ENCODE results near the gene IL1A.

The IL1A gene

DNA sequence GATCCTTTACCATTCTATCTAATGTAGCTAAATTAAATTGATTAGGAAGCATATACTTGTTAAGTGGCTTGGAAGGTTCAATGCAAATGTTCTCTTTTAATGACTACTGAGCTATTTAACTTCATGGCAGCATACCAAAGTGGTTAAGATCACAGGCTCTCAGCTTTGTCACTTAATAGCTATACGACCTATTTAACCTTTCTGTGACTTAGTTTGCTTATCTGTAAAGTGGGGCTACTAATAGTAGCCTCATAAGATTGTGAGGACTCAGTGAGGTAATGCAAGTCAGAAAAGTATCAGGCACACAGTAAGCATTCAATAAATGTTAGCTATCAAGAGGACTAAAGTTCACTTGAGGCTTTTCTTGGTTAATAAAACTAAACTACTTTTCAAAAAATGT lies 24.1 kb downstream of the IL1A start:
- TF ChIP-seq, protein P1, sequence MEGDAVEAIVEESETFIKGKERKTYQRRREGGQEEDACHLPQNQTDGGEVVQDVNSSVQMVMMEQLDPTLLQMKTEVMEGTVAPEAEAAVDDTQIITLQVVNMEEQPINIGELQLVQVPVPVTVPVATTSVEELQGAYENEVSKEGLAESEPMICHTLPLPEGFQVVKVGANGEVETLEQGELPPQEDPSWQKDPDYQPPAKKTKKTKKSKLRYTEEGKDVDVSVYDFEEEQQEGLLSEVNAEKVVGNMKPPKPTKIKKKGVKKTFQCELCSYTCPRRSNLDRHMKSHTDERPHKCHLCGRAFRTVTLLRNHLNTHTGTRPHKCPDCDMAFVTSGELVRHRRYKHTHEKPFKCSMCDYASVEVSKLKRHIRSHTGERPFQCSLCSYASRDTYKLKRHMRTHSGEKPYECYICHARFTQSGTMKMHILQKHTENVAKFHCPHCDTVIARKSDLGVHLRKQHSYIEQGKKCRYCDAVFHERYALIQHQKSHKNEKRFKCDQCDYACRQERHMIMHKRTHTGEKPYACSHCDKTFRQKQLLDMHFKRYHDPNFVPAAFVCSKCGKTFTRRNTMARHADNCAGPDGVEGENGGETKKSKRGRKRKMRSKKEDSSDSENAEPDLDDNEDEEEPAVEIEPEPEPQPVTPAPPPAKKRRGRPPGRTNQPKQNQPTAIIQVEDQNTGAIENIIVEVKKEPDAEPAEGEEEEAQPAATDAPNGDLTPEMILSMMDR (IDR thresholded peaks at IDR 0.05; ENCODE audit: borderline replicate concordance, insufficient read depth, low read depth, low read length), result no peak
- H3K4me3 ChIP-seq (ENCODE audit: low read depth, low read length), result no peak overlapping the region

DNA sequence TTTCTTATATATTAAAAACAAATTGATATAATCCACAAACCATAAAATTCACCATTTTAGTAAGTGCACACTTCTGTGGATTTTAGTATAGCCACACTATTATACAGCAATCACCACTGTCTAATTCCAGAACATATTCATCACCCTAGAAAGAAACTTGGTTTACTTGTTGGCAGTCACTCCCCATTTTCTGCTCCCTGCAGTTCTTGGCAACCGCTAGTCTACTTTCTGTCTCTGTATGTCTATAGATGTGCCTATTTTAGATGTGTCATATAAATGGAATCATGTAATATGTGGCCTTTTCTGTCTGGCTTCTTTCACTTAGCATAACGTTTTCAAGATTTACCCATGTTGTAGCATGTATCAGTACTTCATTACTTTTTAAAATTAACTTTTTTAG lies 25.6 kb downstream of the IL1A start:
- no peak overlapping the region for H3K4me3 ChIP-seq (ENCODE audit: low read depth, low read length)
- TF ChIP-seq, protein P1 (IDR thresholded peaks at IDR 0.05; ENCODE audit: borderline replicate concordance, insufficient read depth, low read depth, low read length), result no peak

DNA sequence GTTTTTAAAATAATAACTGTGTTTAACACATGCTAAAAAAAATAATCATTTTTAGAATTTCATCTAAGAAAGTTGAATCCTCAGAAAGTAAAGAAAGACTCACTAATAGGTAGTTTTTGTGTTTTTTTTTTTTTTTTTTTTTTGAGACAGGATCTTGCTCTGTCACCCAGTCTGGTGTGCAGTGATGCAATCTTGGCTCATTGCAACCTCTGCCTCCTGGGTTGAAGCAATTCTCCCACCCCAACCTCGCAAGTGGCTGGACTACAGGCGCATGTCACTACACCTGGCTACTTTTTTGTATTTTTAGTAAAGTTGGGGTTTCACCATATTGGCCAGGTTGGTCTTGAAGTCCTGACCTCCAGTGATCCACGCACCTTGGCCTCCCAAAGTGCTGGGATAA lies 27.0 kb downstream of the IL1A start:
- TF ChIP-seq, protein P1 (IDR thresholded peaks at IDR 0.05; ENCODE audit: borderline replicate concordance, insufficient read depth, low read depth, low read length), result no peak

DNA sequence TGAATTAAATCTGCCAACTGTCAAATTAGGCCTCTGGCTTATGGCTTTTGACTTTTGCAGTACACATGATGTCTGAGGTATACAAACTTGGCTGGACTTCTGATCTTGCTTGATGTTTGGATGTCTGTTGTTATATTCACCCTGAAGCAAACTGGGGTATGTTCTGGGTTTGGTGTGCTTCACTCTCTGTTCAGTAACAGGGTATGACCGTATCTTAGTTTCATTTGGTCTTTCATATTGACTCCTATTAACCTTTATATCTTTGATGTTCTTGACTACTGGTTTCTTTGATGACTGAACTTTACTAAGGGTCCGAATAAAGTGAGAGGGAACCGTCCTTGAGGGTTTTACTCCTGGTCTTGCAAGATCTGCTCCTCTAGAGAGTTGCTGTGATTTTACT lies 28.1 kb downstream of the IL1A start:
- TF ChIP-seq, protein P1 (IDR thresholded peaks at IDR 0.05; ENCODE audit: borderline replicate concordance, insufficient read depth, low read depth, low read length), result no peak
- no peak overlapping the region for H3K4me3 ChIP-seq (ENCODE audit: low read depth, low read length)

More for the DNA sequence above, 27.0 kb downstream of the IL1A start:
- no peak overlapping the region for H3K4me3 ChIP-seq (ENCODE audit: low read depth, low read length)

DNA sequence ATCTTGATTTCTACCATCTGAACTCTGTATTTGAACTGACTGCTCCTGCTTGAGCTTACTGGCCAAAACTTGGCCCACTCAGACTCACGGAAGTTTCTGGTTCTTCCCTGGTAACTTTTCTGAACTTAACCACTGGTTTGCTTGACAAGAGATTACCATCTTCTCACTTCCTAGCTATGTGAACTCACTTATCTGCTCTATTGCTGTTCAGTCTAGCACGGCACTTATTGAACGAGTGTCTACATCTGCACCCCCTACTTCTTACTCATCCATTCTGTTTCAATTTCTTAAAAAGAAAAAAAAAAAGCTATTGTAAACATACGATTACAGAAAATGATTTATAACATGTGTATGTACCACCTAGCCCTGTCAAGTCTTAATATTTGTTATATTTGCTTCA lies 28.8 kb downstream of the IL1A start:
- TF ChIP-seq, protein P1 (IDR thresholded peaks at IDR 0.05; ENCODE audit: borderline replicate concordance, insufficient read depth, low read depth, low read length), result no peak
- no peak overlapping the region for H3K4me3 ChIP-seq (ENCODE audit: low read depth, low read length)

DNA sequence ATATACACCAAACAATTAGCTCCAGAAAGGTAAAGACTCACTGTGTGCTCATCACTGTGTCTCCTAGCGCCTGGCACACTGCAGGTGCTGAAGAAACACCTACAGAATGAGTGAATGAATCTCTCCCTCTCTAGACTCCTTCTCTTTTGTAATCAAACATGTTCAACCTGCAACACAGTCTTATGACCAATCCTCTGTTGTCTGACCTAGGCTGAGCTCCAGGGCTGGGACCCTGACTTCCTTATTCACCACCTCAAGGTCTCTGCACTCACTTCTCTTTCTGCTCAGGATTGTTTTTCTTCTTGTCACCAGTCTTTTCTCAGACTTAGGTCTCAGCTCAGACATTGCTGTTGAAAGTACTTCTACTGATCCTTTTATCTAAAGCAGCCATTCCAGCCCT lies 29.7 kb downstream of the IL1A start:
- TF ChIP-seq, protein P1 (IDR thresholded peaks at IDR 0.05; ENCODE audit: borderline replicate concordance, insufficient read depth, low read depth, low read length), result no peak
- no peak overlapping the region for H3K4me3 ChIP-seq (ENCODE audit: low read depth, low read length)

DNA sequence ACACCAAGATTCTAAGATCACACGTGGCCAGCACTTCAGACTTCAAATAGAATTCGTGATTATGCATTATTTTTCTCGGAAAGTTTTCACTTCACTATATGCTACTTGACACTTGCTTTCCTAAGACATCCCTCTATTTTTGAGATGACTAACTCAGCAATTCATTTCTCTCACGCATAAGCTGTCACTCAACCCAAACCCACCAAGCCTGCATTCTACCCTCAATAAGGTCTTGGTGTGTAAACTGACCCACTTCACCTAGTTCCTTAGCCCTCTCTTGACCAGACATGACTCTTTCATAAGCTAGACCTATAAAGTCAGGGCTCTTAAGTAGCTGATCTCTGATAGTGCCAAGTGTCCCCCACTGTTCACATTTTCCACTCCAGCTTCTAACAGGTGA lies 31.6 kb downstream of the IL1A start:
- no peak overlapping the region for H3K4me3 ChIP-seq (ENCODE audit: low read depth, low read length)
- TF ChIP-seq, protein P1 (IDR thresholded peaks at IDR 0.05; ENCODE audit: borderline replicate concordance, insufficient read depth, low read depth, low read length), result no peak
